RWPE1 (cell line): Measurements from ENCODE around the gene SCO2.
A peak's percentile ranks its signal among the peaks of the same experiment; 100 is the strongest.

Experiments
- CTCF ChIA-PET: fragments of 350-600 bp; sonication (Branson Sonifier 250); formaldehyde crosslinking; extraction: SDS; loops from one replicate; lab custom pipeline; 2021; lab: Yijun Ruan, JAX
- POLR2A ChIA-PET: fragments of 400-600 bp; formaldehyde crosslinking; extraction: SDS; loops from one replicate; lab custom pipeline; 2020; ENCODE audit warnings: antibody characterized with exemption; ENCODE audit not compliant: low non-redundant PET; lab: Yijun Ruan, JAX
- DNase-seq: peaks from one replicate; pipeline ENCODE4 v3.0.0; 2012; ENCODE audit warnings: low spot score
- H3K27ac ChIP-seq: fragments of 450-650 bp; 2 replicates; pipeline ENCODE4 v1.5.1; 2017
- TF ChIP-seq, protein P1 (sequence below): fragments of 450-650 bp; conservative IDR thresholded peaks from 2 replicates; pipeline ENCODE4 v1.5.1; 2017; ENCODE audit warnings: low read depth, mild to moderate bottlenecking

The SCO2 gene, protein sequence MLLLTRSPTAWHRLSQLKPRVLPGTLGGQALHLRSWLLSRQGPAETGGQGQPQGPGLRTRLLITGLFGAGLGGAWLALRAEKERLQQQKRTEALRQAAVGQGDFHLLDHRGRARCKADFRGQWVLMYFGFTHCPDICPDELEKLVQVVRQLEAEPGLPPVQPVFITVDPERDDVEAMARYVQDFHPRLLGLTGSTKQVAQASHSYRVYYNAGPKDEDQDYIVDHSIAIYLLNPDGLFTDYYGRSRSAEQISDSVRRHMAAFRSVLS

DNA sequence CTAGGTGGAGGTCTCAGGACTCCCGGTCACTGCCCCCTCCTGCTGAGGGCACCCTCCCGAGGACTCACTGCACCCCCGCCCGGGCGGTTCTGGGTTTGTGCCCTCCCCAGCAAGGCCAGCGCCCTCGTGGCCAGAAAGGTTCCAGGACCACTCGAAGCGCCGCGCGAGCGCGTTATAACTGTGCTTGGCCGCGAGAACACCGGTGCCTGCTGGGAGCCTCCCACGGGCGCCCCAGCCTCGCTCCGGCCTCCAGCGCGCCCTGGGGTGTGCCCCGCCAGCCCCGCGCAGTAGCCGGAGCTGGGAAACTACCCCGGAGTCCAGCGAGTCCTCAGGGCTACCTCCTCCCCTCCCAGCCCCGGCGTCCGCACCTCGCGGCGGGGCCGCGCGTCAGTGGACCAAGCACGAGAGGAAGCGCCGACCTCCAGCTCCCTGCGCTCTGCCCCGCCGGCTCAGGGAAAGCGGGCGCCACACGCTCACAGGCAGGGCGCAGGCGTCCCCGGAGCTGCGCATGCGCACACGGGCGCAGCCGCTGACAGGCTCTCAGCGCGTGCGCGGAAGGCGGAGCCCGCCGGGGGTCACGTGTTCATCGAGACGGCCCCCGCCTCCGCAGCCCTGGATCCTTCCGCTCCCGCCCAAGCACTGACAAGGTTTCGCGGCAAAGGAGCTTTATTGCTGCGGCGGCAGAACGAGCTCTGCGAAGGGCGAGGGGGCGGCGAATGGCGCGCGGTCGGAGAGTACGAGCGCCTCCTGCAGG is at the start of gene SCO2:
Gene SCO2 (minus strand): TSS at position 495 of the 754 bp plus-strand sequence. CDS start 1,187 bp downstream, outside the sequence.
- peak; percentile 95 for DNase-seq
- H3K27ac ChIP-seq: peak within 1 kb of the TSS; percentile 97
- CTCF ChIA-PET: interaction anchor here (0.5 to 1.4 kb wide), 7 partner anchors 19 to 96 kb away, joined by 3 to 5 read pairs (median 3); partner anchors contain the start of gene SYCE3
- POLR2A ChIA-PET: interaction anchor here (0.6 to 1.5 kb wide), 3 partner anchors 18 to 171 kb away, joined by 3 to 7 read pairs (median 5); partner anchors contain the start of genes LMF2, NCAPH2 and SYCE3
- TF ChIP-seq, protein P1, sequence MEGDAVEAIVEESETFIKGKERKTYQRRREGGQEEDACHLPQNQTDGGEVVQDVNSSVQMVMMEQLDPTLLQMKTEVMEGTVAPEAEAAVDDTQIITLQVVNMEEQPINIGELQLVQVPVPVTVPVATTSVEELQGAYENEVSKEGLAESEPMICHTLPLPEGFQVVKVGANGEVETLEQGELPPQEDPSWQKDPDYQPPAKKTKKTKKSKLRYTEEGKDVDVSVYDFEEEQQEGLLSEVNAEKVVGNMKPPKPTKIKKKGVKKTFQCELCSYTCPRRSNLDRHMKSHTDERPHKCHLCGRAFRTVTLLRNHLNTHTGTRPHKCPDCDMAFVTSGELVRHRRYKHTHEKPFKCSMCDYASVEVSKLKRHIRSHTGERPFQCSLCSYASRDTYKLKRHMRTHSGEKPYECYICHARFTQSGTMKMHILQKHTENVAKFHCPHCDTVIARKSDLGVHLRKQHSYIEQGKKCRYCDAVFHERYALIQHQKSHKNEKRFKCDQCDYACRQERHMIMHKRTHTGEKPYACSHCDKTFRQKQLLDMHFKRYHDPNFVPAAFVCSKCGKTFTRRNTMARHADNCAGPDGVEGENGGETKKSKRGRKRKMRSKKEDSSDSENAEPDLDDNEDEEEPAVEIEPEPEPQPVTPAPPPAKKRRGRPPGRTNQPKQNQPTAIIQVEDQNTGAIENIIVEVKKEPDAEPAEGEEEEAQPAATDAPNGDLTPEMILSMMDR: no peak

DNA sequence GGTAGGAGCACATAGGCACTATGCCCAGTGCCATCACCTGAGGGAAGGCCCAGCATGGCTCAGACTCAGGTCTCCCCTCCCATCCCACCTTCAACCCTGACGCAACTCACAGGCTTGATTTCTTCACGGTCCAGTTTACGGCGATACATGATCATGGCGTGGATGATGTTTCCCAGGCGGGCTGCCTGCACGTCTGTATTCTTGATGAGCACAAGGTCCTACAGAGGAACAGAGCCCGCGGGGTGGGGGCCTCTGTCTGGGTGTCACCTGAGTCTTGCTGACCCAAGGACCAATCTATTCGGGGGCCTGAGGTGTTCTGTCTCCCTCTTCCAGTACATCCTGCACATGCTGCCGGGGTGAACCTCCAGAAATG is 49.0 kb upstream of the SCO2 start:
- ChIA-PET POLR2A (no interaction called here), CTCF (no interaction called here)
- TF ChIP-seq, protein P1: no peak
- DNase-seq: no peak
- H3K27ac ChIP-seq: no peak overlapping the region

DNA sequence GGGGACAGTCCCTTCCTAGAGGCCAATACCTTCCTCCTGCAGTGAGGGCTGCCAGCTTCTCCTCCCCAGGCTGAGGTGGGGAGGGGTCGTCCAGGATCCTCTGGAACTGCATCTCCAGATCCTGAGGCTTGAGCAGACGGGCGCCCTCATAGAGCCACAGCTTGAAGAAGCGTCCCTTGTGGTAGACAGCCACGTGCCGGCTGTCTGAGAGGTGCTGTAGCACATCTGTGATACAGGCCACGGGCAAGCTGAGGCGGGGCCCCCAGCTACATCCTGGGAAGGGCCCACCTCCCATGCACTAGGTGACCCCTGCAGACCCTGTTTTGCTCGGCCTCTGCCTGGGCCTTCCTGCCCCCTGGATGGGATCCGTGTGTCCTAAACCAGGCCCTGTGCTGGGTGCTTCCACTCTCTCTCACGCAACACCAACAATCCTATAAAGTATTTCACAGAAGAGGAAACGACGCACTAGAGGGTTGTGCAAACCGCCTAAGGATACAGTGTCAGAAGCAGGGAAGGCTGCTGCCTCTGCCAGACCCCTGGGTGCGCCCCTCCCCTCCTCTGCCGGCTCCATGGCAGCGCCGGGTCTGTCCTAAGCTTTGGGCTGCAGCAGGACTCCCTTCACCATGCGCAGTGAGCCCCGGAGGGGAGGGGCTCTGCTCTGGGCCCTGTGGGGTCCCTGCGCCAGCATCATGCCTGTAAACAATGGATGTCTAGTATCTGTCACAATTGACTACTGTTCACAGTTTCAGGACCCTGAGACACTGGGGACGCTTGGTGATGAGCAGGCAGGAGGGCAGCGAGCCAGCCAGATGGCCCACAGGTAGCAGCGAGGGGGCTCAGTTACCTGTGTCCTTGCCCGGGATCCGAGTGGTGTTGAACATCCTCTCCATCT is 48.3 kb upstream of the SCO2 start:
- ChIA-PET CTCF (no interaction called here), POLR2A (no interaction called here)
- no peak for DNase-seq
- no peak overlapping the region for H3K27ac ChIP-seq
- TF ChIP-seq, protein P1: no peak

DNA sequence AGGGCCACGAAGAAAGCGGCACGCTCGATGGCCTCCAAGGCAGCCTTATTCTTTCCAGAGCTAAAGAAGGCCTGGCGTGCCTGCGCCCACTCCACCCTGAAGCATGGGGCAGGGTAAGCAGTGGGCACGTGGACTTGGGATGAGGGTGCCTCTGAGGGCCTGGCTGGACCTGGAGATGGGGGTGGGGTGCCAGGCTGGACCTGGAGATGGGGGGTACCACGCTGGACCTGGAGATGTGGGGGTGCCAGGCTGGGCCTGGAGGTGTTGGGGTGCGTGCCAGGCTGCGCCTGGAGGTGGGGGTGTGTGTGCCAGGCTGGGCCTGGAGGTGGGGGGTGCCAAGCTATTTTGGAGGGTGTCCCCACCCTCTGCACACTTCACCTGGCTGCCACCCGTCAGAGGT is 47.6 kb upstream of the SCO2 start:
- no peak overlapping the region for H3K27ac ChIP-seq
- no peak for DNase-seq
- ChIA-PET CTCF (no interaction called here), POLR2A (no interaction called here)
- TF ChIP-seq, protein P1: no peak

- DNase-seq: no peak
- POLR2A ChIA-PET: no interaction called here
- TF ChIP-seq, protein P1: no peak
- peak overlapping the region; percentile 18; the same call in 1 of the 2 replicates for H3K27ac ChIP-seq
- CTCF ChIA-PET: no interaction called here
Observed at GRCh38 chr22:50571264-50572175, 46.1 kb upstream of the SCO2 start.
